MM.1S (cell line): ENCODE measurements around the gene EHBP1.

Source experiments
- DNase-seq: peaks from one replicate; pipeline ENCODE4 v3.0.0-alpha.2; 2015
- H2AFZ ChIP-seq: fragments of 300-600 bp; sonication (generic); 2 replicates; pipeline ENCODE4 v1.6.0; 2016; ENCODE audit warnings: antibody characterized with exemption, low read length
- H3F3A ChIP-seq: fragments of 300-600 bp; sonication (generic); 2 replicates; pipeline ENCODE4 v1.6.1; 2016; ENCODE audit warnings: mild to moderate bottlenecking, antibody characterized with exemption, low read length, moderate library complexity, mixed read lengths; ENCODE audit not compliant: insufficient read depth
- H3K27ac ChIP-seq: fragments of 300-600 bp; sonication (generic); 2 replicates; pipeline ENCODE4 v1.5.1; 2016; ENCODE audit warnings: mild to moderate bottlenecking, low read length
- H3K27me3 ChIP-seq: fragments of 300-600 bp; sonication (generic); replicated peaks from 2 replicates; pipeline ENCODE4 v1.6.0; 2016; ENCODE audit warnings: low read length; ENCODE audit not compliant: insufficient read depth
- H3K36me3 ChIP-seq: fragments of 300-600 bp; sonication (generic); replicated peaks from 2 replicates; pipeline ENCODE4 v1.6.1; 2016; ENCODE audit warnings: mild to moderate bottlenecking, low read length, mixed read lengths; ENCODE audit not compliant: insufficient read depth
- H3K4me1 ChIP-seq: fragments of 300-600 bp; sonication (generic); 2 replicates; pipeline ENCODE4 v1.6.1; 2016; ENCODE audit warnings: low read length, mixed read lengths
- H3K4me2 ChIP-seq: fragments of 300-600 bp; sonication (generic); 2 replicates; pipeline ENCODE4 v1.6.0; 2016; ENCODE audit warnings: low read depth, low read length
- H3K4me3 ChIP-seq: fragments of 300-600 bp; sonication (generic); 2 replicates; pipeline ENCODE4 v1.5.1; 2016; ENCODE audit warnings: low read length, mixed read lengths
- H3K79me2 ChIP-seq: fragments of 300-600 bp; sonication (generic); 2 replicates; pipeline ENCODE4 v1.6.1; 2016; ENCODE audit warnings: mixed run types, low read length, mixed read lengths
- H3K9ac ChIP-seq: fragments of 300-600 bp; sonication (generic); 2 replicates; pipeline ENCODE4 v1.6.1; 2016; ENCODE audit warnings: low read length, mixed read lengths
- H3K9me2 ChIP-seq: fragments of 300-600 bp; sonication (generic); replicated peaks from 2 replicates; pipeline ENCODE4 v1.6.1; 2016; ENCODE audit warnings: mild to moderate bottlenecking, low read length, mixed read lengths; ENCODE audit not compliant: insufficient read depth
- H3K9me3 ChIP-seq: fragments of 300-600 bp; sonication (generic); replicated peaks from 2 replicates; pipeline ENCODE4 v1.6.1; 2016; ENCODE audit warnings: mild to moderate bottlenecking, low read length, mixed read lengths; ENCODE audit not compliant: insufficient read depth
- H4K20me1 ChIP-seq: fragments of 300-600 bp; sonication (generic); 2 replicates; pipeline ENCODE4 v1.6.1; 2016; ENCODE audit warnings: mild to moderate bottlenecking, low read length, moderate library complexity, mixed read lengths; ENCODE audit not compliant: insufficient read depth
- CTCF ChIP-seq: fragments of 300-600 bp; sonication (generic); IDR thresholded peaks from 2 replicates; pipeline ENCODE4 v1.5.1; 2016; ENCODE audit warnings: antibody characterized with exemption, low read length, mixed read lengths
- EZH2 ChIP-seq: fragments of 300-600 bp; sonication (generic); optimal IDR thresholded peaks from 2 replicates; pipeline ENCODE3; 2017; ENCODE audit warnings: low read depth, mild to moderate bottlenecking, antibody characterized with exemption, low read length, mixed read lengths
- EZH2phosphoT487 ChIP-seq: fragments of 300-600 bp; sonication (generic); IDR thresholded peaks from 2 replicates; pipeline ENCODE4 v1.6.1; 2018; ENCODE audit warnings: antibody characterized with exemption, low read length

EHBP1 gene

DNA sequence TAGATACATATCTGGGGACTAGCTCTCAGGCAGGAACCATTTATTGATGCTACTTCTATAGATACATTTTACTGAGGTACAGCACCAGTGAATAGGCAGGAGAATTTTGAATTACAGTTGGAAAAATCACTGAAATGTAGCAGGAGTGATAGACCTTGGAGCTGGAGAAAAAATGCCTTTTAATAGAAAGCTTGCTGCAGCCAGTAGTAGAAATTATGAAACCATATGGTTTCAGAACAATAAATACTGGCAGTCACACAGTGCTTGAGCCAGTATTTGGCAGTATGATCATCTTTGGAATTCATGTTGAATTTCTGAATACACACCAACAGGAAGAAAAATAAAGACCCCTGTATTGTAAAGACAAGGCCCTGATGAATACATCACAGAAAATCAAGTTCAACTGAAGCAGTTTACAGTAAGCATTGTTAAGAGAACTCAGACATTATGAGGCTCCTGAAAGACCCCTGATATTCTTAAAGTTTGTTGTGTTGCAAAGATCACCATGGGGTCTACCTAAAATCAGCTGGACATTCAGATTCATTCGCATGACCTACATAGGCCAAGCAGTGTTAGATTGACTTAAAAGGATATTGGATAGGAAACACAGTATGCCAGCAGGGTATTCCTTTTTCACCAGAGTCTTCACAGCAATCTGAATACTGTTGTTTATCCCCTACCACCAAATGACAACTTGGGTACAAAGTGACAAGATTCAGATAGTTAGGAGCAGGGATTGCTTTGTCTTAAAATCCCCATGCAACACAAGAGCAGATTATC lies 139.0 kb downstream of the EHBP1 start:
- H3K4me3 ChIP-seq, result no peak overlapping the region
- no peaks in the 10 kb centered on the region for H3K9me3 ChIP-seq
- H3K36me3 ChIP-seq, result no peaks in the 10 kb centered on the region
- H4K20me1 ChIP-seq, result no peaks in the 10 kb centered on the region
- no peaks in the 10 kb centered on the region for H3K4me1 ChIP-seq
- no peaks in the 10 kb centered on the region for H3F3A ChIP-seq
- no peak overlapping the region for H3K4me2 ChIP-seq
- TF ChIP-seq EZH2phosphoT487 (no peak), CTCF (no peak), EZH2 (no peak)
- H3K9me2 ChIP-seq, result no peaks in the 10 kb centered on the region
- H3K27ac ChIP-seq, result no peak overlapping the region
- DNase-seq, result no peak
- no peak overlapping the region for H2AFZ ChIP-seq
- H3K79me2 ChIP-seq, result no peaks in the 10 kb centered on the region
- H3K27me3 ChIP-seq, result no peaks in the 10 kb centered on the region
- no peak overlapping the region for H3K9ac ChIP-seq

DNA sequence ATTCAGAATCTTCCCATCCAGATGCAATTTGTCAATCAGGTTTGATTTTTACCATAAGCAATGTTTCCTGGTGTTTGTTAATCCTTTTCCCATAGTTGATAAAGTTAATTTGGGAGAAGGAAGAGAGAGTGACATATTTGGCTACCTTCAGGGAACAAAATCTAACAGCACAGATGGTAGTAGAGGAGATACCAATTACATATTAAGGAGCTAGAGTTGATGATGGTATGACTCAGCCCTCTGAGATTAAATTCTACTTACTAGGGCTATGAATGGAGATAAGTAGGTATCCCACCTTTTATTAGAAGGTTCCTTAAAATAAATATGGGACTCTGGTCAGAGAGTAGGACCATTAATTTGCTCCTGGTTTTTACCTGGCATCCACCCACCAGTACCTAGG lies 139.7 kb downstream of the EHBP1 start:
- no peaks in the 10 kb centered on the region for H4K20me1 ChIP-seq
- H3K27me3 ChIP-seq, result no peaks in the 10 kb centered on the region
- no peak overlapping the region for H3K4me3 ChIP-seq
- H3K36me3 ChIP-seq, result no peaks in the 10 kb centered on the region
- no peaks in the 10 kb centered on the region for H3K9me3 ChIP-seq
- H3K4me1 ChIP-seq, result no peaks in the 10 kb centered on the region
- H3F3A ChIP-seq, result no peaks in the 10 kb centered on the region
- no peak overlapping the region for H2AFZ ChIP-seq
- H3K27ac ChIP-seq, result no peak overlapping the region
- no peaks in the 10 kb centered on the region for H3K79me2 ChIP-seq
- TF ChIP-seq CTCF (no peak), EZH2phosphoT487 (no peak), EZH2 (no peak)
- no peaks in the 10 kb centered on the region for H3K9me2 ChIP-seq
- H3K9ac ChIP-seq, result no peak overlapping the region
- H3K4me2 ChIP-seq, result no peak overlapping the region
- no peak for DNase-seq

DNA sequence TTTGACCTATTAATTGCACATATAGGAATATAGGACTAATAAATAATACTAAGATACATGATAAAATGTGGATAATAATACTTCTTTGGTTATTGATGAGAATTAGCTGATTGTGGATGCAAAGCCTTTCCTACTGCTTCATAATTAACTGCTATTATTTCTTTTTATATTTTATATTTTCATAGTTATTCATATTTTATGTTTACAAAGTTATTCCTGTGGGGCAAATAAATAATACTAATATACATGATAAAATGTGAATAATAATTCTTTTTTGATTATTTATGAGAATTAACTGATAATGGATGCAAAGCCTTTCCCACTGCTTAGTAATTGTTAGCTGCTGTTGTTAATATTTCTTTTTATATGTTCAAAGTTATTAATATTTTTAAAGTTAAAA lies 146.7 kb downstream of the EHBP1 start:
- no peak for TF ChIP-seq EZH2phosphoT487
- TF ChIP-seq EZH2, result no peak
- TF ChIP-seq CTCF, result no peak
- Histone ChIP-seq H3K79me2 (no peaks in the 10 kb centered on the region), H3K36me3 (no peaks in the 10 kb centered on the region), H3F3A (no peaks in the 10 kb centered on the region), H3K27me3 (no peaks in the 10 kb centered on the region), H3K4me2 (no peak overlapping the region), H3K27ac (no peak overlapping the region), H4K20me1 (no peaks in the 10 kb centered on the region), H3K4me1 (no peaks in the 10 kb centered on the region), H3K9ac (no peak overlapping the region), H3K9me2 (no peaks in the 10 kb centered on the region), H3K4me3 (no peak overlapping the region), H2AFZ (no peak overlapping the region), H3K9me3 (no peaks in the 10 kb centered on the region)
- DNase-seq, result no peak
